Uterus (tissue), 2 donors: ENCODE measurements around the gene ZC3H7A.

Experiments used
- CTCF ChIP-seq, 4 experiments: fragments of 200-600 bp in 2 of 4; fragments of 450-650 bp in 2 of 4; sonication (generic) in 2 of 4; IDR thresholded peaks; one replicate each; pipeline ENCODE4 v1.5.1; 2016 to 2019; ENCODE audit warnings: antibody characterized with exemption in 4 of 4, mild to moderate bottlenecking in 2 of 4, moderate library complexity in 1 of 4
- POLR2A ChIP-seq, 2 donors: fragments of 450-650 bp; IDR thresholded peaks; one replicate each; pipeline ENCODE4 v1.6.1; 2016; ENCODE audit warnings: antibody characterized with exemption in 2 of 2, mild to moderate bottlenecking in 1 of 2, moderate library complexity in 1 of 2

GRCh38 chr16:11726008-11726407, 71.0 kb downstream of the ZC3H7A start:
- TF ChIP-seq CTCF (IDR thresholded peaks at IDR 0.05) (no peak), POLR2A (IDR thresholded peaks at IDR 0.05) (no peak)
